ACHN (cell line): Measurements from ENCODE around the gene ZNF326.
A peak's percentile ranks its signal among the peaks of the same experiment; 100 is the strongest.
"Not testable (repeated sequence)": the region's sequence is repeated elsewhere in the genome, so short reads cannot be mapped to it uniquely, and the experiment has no call there.

ENCODE experiments used
- DNase-seq: peaks from one replicate; pipeline ENCODE4 v3.0.0-alpha.2; 2015
- in situ Hi-C: cut with HindIII; loops from 2 replicates; pipeline ENCODE4 v1.10.0; 2017; ENCODE audit warnings: low sequenced_read_pairs, low pct_ligation_motif_present, low pct_unique_long_range_greater_than_20kb

ZNF326 gene

GRCh38 chr1:90045853-90046563, 51.1 kb downstream of the ZNF326 start:
- DNase-seq, result peak; percentile 22
- in situ Hi-C loops, result no loop called here

GRCh38 chr1:90046635-90047034, 51.7 kb downstream of the ZNF326 start:
- no peak for DNase-seq
- in situ Hi-C loops, result no loop called here

DNA sequence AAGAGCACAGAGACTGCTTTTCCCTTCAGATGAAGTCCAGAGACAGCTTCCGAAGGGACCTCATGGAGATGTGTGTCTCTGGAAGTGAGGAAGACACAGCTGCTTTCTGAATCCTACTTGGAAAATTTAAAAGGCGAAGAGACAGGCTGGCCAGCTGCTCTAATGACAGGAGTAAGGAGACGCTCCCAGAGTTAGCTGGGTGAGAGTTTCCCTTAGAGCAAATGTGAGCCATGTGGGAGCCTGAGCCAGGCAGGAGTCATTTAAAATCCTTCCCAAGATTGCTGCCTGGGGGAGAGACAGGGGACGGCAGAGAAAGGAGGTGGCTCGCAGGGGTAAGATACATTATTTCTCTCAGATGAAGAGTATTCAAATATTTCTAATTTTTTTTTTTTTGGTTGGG, 53.1 kb downstream of the ZNF326 start:
- DNase-seq, result no peak
- in situ Hi-C loops, result no loop called here

GRCh38 chr1:90062700-90063643, 68.1 kb downstream of the ZNF326 start:
- DNase-seq, result not testable (repeated sequence)

DNA sequence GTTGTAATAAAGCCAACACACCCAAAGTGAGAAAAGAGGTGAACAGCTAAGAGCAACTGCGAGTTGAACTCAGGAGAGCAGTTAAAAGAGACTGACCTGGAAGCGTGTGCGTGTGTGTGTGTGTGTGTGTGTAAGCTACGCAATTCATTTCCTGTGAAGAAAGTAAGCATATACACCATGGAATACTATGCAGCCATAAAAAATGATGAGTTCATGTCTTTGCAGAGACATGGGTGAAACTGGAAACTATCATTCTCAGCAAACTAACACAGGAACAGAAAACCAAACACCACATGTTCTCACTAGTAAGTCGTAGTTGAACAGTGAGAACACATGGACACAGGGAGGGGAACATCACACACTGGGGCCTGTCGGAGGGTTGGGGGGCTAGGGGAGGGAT, 69.2 kb downstream of the ZNF326 start:
- in situ Hi-C loops, DNase-seq: not testable (repeated sequence)

More at GRCh38 chr1:90062700-90063643, 68.1 kb downstream of the ZNF326 start:
- in situ Hi-C loops, result not testable (repeated sequence)

DNA sequence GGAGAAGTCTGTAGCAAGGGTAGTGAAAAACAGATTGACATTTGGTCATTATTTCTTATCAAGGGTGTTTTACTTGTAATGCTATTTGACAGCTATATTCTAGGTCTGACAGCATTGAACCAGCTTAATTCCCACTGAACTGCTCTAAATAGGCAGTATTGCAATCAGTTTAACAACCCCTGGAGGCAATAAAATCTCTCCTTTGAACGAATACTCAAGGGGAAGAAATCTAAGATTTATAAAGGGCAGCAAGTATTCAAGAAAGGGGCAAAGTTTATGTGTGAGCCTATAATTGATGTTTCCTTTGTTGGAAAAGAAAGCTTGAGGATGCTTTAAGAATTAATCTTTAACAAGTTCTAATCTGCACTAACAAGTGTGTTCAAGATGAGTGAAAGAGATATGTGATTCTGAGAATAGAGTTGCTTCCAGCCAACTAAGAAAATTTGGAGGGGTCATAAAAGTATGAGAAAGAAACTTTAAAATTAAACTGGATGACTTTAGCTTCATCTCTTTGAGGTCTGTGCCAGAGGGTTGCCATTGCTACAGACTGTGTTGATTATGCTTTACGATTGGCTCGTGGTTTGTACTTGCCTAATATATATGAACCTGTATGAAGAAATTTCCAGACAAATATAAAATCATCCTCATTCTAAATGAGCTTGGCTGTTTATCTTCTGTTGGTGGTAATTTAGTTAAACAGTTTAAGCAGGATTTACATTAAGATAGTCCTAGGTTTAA, 72.5 kb downstream of the ZNF326 start:
- in situ Hi-C loops, result no loop called here
- DNase-seq, result no peak

DNA sequence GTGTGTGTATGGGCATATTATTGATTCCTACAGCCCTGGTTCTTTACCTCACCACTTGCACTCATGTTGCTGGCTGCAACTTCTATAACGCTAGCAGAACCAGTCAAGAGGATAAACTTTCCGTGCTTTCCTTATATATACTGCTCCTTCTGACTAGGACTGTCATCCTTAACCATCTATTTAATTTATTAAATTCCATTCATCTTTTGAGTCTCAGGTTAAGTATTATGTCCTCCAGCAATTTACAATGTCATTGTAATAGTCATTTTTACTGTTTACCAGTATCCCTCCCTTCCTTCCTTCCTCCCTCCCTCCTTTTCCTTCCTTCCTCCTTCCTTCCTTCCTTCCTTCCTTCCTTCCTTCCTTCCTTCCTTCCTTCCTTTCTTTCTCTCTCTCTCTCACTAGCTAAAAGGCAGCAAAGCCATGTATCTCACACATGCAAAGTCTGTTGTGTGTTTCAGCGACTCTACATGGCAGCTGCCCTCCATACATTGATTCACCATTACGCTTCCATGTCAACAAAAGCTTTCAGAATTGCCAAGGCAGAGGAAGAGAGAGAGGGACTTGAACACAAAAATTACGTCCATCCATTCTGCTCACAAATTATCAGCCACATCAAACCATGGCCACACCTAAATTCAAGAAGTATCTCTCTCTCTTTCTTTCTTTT, 73.8 kb downstream of the ZNF326 start:
- in situ Hi-C loops, result no loop called here
- no peak for DNase-seq

DNA sequence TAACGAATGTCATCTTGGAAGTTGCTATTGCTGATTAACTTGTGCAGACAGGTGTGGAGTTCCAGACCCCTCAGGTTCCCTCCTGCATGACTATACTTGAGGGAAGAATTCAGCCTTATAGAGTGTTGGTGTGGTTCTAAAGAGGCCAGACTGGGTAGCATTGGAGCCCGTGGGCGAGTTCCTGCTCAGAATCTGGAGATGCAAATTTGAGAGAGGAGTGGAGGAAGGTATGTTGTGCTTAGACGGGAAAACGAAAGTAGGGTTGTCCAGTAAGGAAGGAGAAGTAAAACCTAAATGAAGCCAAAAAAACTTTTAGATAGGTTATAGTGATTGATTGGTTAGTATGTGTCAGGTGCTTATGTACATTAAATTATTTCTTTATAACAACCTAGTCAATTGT, 79.2 kb downstream of the ZNF326 start:
- no peak for DNase-seq
- in situ Hi-C loops, result no loop called here

GRCh38 chr1:90074566-90074965, 79.7 kb downstream of the ZNF326 start:
- no peak for DNase-seq

GRCh38 chr1:90074970-90075391, 80.1 kb downstream of the ZNF326 start:
- no peak for DNase-seq
- in situ Hi-C loops, result no loop called here

More at GRCh38 chr1:90074566-90074965, 79.7 kb downstream of the ZNF326 start:
- in situ Hi-C loops, result no loop called here

GRCh38 chr1:90083995-90084394, 89.1 kb downstream of the ZNF326 start:
- in situ Hi-C loops, result no loop called here
- no peak for DNase-seq
